ENCODE results near the gene KLRF2. TPM values are rescaled to one million over a fixed set of nuclear protein-coding genes. Genes with fewer than 3 reads are reported as not detected.
"Not testable (repeated sequence)": the region's sequence is repeated elsewhere in the genome, so short reads cannot be mapped to it uniquely, and the experiment has no call there.

The KLRF2 gene
- total RNA-seq, 4 donors from 2014 or later: not detected

- Histone ChIP-seq H3K4me1 (no peaks in the 10 kb centered on the region), H3K9me3 (no peaks in the 10 kb centered on the region), H3K4me3 (replicated peaks in 1 of 3) (peak within 1 kb of the TSS in 2 of 3 donors; percentile 27 to 61), H3K36me3 (no peaks in the 10 kb centered on the region), H3K27me3 (no peaks in the 10 kb centered on the region), H3K27ac (peak within 1 kb of the TSS; percentile 70 to 94 (median 79))
- no peak for TF ChIP-seq CTCF (IDR thresholded peaks at IDR 0.05)
- peak in 1 of 2 donors; percentile 38 for TF ChIP-seq POLR2A (IDR thresholded peaks at IDR 0.05)
- DNase-seq: no peak
- intact Hi-C loops (cut with DNase I): no loop called here
- WGBS, 2 donors: 7% methylated on average over 11 of the region's 11 CpGs
These were observed 11.8 kb upstream of the KLRF2 start, which contains the start of gene CLEC2B for GRCh38 chr12:9869307-9870161. TSS of gene CLEC2B (minus strand) at chr12:9869354.

- intact Hi-C loops (cut with DNase I): no loop called here
- Histone ChIP-seq H3K36me3 (no peaks in the 10 kb centered on the region), H3K4me1 (no peaks in the 10 kb centered on the region), H3K27ac (peak overlapping the region; percentile 70 to 94 (median 79)), H3K27me3 (no peaks in the 10 kb centered on the region), H3K4me3 (replicated peaks in 1 of 3) (peak overlapping the region in 1 of 3 donors; percentile 27), H3K9me3 (no peaks in the 10 kb centered on the region)
- peak in 1 of 2 donors; percentile 15 for DNase-seq
- WGBS, 2 donors: 75 to 82% methylated on average over 2 of the region's 2 CpGs
- TF ChIP-seq POLR2A (IDR thresholded peaks at IDR 0.05) (no peak), CTCF (IDR thresholded peaks at IDR 0.05) (no peak)
These were observed 10.9 kb upstream of the KLRF2 start for GRCh38 chr12:9870286-9870866.

GRCh38 chr12:9872162-9872561, 9.1 kb upstream of the KLRF2 start:
- no peak for TF ChIP-seq CTCF (IDR thresholded peaks at IDR 0.05)
- TF ChIP-seq POLR2A (IDR thresholded peaks at IDR 0.05): no peak
- H3K27ac ChIP-seq: no peak overlapping the region
- no peaks in the 10 kb centered on the region for H3K9me3 ChIP-seq
- DNase-seq: no peak
- no peaks in the 10 kb centered on the region for H3K4me1 ChIP-seq
- no peaks in the 10 kb centered on the region for H3K27me3 ChIP-seq
- H3K4me3 ChIP-seq (replicated peaks in 1 of 3): no peak overlapping the region
- no peaks in the 10 kb centered on the region for H3K36me3 ChIP-seq
- WGBS, 2 donors: 89 to 93% methylated on average over 3 of the region's 3 CpGs
- intact Hi-C loops (cut with DNase I): no loop called here

- Histone ChIP-seq H3K4me3 (replicated peaks in 1 of 3) (no peak overlapping the region), H3K4me1 (no peaks in the 10 kb centered on the region), H3K9me3 (no peaks in the 10 kb centered on the region), H3K27ac (no peak overlapping the region), H3K36me3 (no peaks in the 10 kb centered on the region), H3K27me3 (no peaks in the 10 kb centered on the region)
- DNase-seq: no peak
- no peak for TF ChIP-seq POLR2A (IDR thresholded peaks at IDR 0.05)
- no peak for TF ChIP-seq CTCF (IDR thresholded peaks at IDR 0.05)
- intact Hi-C loops (cut with DNase I): no loop called here
- 75 to 77% methylated on average over 11 of the region's 11 CpGs for WGBS, 2 donors
These were observed 8.5 kb upstream of the KLRF2 start for GRCh38 chr12:9872742-9873141.

- H3K27ac ChIP-seq; DNase-seq; H3K36me3 ChIP-seq; H3K27me3 ChIP-seq; H3K9me3 ChIP-seq; H3K4me3 ChIP-seq (replicated peaks in 1 of 3); H3K4me1 ChIP-seq; intact Hi-C loops (cut with DNase I): not testable (repeated sequence)
- 93 to 95% methylated on average over 5 to 8 of the region's 26 CpGs for WGBS, 2 donors
These were observed 5.2 kb upstream of the KLRF2 start for GRCh38 chr12:9876120-9876519.

Measured in thyroid gland (tissue), 4 donors.